ENCODE data around the gene AREG.

DNA sequence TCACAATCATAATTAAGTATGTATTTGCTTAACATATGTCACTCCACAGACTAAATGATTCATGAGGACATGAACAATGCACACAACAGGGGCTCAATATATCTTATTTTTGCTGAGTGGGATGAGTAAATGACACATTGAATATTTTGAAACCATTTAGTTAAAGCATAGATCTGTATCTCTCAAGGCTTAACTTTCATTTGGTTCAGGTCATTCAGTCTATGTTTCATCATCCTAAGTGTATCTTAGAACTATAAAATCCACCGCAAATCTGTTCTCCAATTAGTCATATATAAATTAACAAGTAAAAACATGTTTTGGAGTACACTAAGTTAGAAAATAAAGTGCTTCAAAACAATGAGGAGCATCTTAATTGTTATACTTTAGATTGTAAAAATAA is 45.8 kb downstream of the AREG start:
- TF ChIP-seq, protein P1, sequence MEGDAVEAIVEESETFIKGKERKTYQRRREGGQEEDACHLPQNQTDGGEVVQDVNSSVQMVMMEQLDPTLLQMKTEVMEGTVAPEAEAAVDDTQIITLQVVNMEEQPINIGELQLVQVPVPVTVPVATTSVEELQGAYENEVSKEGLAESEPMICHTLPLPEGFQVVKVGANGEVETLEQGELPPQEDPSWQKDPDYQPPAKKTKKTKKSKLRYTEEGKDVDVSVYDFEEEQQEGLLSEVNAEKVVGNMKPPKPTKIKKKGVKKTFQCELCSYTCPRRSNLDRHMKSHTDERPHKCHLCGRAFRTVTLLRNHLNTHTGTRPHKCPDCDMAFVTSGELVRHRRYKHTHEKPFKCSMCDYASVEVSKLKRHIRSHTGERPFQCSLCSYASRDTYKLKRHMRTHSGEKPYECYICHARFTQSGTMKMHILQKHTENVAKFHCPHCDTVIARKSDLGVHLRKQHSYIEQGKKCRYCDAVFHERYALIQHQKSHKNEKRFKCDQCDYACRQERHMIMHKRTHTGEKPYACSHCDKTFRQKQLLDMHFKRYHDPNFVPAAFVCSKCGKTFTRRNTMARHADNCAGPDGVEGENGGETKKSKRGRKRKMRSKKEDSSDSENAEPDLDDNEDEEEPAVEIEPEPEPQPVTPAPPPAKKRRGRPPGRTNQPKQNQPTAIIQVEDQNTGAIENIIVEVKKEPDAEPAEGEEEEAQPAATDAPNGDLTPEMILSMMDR (IDR thresholded peaks at IDR 0.05), result no peak
- TF ChIP-seq POLR2AphosphoS5 (IDR thresholded peaks at IDR 0.05; ENCODE audit: low read depth, low read length), result no peak
- TF ChIP-seq, protein P2, sequence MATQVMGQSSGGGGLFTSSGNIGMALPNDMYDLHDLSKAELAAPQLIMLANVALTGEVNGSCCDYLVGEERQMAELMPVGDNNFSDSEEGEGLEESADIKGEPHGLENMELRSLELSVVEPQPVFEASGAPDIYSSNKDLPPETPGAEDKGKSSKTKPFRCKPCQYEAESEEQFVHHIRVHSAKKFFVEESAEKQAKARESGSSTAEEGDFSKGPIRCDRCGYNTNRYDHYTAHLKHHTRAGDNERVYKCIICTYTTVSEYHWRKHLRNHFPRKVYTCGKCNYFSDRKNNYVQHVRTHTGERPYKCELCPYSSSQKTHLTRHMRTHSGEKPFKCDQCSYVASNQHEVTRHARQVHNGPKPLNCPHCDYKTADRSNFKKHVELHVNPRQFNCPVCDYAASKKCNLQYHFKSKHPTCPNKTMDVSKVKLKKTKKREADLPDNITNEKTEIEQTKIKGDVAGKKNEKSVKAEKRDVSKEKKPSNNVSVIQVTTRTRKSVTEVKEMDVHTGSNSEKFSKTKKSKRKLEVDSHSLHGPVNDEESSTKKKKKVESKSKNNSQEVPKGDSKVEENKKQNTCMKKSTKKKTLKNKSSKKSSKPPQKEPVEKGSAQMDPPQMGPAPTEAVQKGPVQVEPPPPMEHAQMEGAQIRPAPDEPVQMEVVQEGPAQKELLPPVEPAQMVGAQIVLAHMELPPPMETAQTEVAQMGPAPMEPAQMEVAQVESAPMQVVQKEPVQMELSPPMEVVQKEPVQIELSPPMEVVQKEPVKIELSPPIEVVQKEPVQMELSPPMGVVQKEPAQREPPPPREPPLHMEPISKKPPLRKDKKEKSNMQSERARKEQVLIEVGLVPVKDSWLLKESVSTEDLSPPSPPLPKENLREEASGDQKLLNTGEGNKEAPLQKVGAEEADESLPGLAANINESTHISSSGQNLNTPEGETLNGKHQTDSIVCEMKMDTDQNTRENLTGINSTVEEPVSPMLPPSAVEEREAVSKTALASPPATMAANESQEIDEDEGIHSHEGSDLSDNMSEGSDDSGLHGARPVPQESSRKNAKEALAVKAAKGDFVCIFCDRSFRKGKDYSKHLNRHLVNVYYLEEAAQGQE (IDR thresholded peaks at IDR 0.05; ENCODE audit: insufficient read depth in 1 of 2, low read depth in 2 of 2, low read length in 1 of 2), result no peak

Measured in Panc1 (cell line).